Activated CD4-positive, alpha-beta T cell treated with anti-CD3 and anti-CD28 coated beads, Interleukin-2, Interleukin-4, amounts not matched to agents 100 ng/mL and 50 ng/mL, durations not matched to agents 16 hours and 8 hours (primary cell): ENCODE results near the gene PPTC7.
"Not testable (repeated sequence)": the region's sequence is repeated elsewhere in the genome, so short reads cannot be mapped to it uniquely, and the experiment has no call there.

Experiments used
- DNase-seq: peaks from one replicate; pipeline ENCODE4 v3.0.0-alpha.2; 2020; ENCODE audit warnings: low spot score

Gene PPTC7

GRCh38 chr12:110583137-110584059 is at the start of gene PPTC7:
Gene PPTC7 (minus strand): TSS chr12:110583318. CDS start chr12:110583031, 287 bp downstream.
- peak; percentile 98 for DNase-seq

GRCh38 chr12:110627500-110628195 is 44.5 kb upstream of the PPTC7 start:
- DNase-seq = no peak

GRCh38 chr12:110622582-110622981 is 39.5 kb upstream of the PPTC7 start:
- DNase-seq = no peak

- peak; percentile 75 for DNase-seq
Observed at GRCh38 chr12:110619534-110619953, 36.4 kb upstream of the PPTC7 start.

- DNase-seq = no peak
Observed at GRCh38 chr12:110616471-110617115, 33.5 kb upstream of the PPTC7 start.

GRCh38 chr12:110615171-110615570 is 32.1 kb upstream of the PPTC7 start:
- no peak for DNase-seq

- DNase-seq = peak; percentile 98
Observed at GRCh38 chr12:110613771-110614684, 30.9 kb upstream of the PPTC7 start, which contains the start of gene TCTN1. Gene TCTN1 (plus strand): TSS chr12:110614129. CDS start chr12:110614183, 54 bp downstream.

GRCh38 chr12:110613071-110613770 is 30.1 kb upstream of the PPTC7 start:
- no peak for DNase-seq

GRCh38 chr12:110606253-110606611 is 23.1 kb upstream of the PPTC7 start:
- no peak for DNase-seq

- peak; percentile 69 for DNase-seq
Observed at GRCh38 chr12:110602085-110602814, 19.1 kb upstream of the PPTC7 start.

GRCh38 chr12:110600254-110600653 is 17.1 kb upstream of the PPTC7 start:
- peak; percentile 58 for DNase-seq

- no peak for DNase-seq
Observed at GRCh38 chr12:110599334-110599733, 16.2 kb upstream of the PPTC7 start.

GRCh38 chr12:110597885-110598284 is 14.8 kb upstream of the PPTC7 start:
- no peak for DNase-seq

- DNase-seq = not testable (repeated sequence)
Observed at GRCh38 chr12:110592919-110593318, 9.8 kb upstream of the PPTC7 start.

- DNase-seq = no peak
Observed at GRCh38 chr12:110592078-110592477, 9.0 kb upstream of the PPTC7 start.

- DNase-seq = no peak
Observed at GRCh38 chr12:110591451-110592051, 8.4 kb upstream of the PPTC7 start.

GRCh38 chr12:110590806-110591326 is 7.7 kb upstream of the PPTC7 start:
- DNase-seq = peak; percentile 77

GRCh38 chr12:110590059-110590458 is 6.9 kb upstream of the PPTC7 start:
- no peak for DNase-seq

GRCh38 chr12:110587102-110587501 is 4.0 kb upstream of the PPTC7 start:
- not testable (repeated sequence) for DNase-seq
